Retina (tissue), 1 donor: ENCODE results near the gene LGALS3BP.
"Not testable (repeated sequence)": the region's sequence is repeated elsewhere in the genome, so short reads cannot be mapped to it uniquely, and the experiment has no call there.

ENCODE experiments used
- DNase-seq: peaks from one replicate; pipeline ENCODE4 v3.0.0-alpha.2; 2016

The LGALS3BP gene

DNA sequence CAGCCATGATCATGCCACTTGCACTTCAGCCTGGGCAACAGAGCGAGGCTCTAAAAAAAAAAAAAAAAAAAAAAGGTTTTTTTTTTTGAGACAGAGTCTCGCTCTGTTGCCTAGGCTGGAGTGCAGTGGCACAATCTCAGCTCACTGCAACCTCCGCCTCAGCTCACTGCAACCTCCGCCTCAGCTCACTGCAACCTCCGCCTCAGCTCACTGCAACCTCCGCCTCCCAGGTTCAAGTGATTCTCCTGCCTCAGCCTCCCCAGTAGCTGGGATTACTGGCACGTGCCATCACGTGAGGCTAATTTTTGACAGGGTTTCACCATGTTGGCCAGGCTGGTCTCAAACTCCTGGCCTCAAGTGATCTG lies 16.8 kb downstream of the LGALS3BP start:
- not testable (repeated sequence) for DNase-seq

DNA sequence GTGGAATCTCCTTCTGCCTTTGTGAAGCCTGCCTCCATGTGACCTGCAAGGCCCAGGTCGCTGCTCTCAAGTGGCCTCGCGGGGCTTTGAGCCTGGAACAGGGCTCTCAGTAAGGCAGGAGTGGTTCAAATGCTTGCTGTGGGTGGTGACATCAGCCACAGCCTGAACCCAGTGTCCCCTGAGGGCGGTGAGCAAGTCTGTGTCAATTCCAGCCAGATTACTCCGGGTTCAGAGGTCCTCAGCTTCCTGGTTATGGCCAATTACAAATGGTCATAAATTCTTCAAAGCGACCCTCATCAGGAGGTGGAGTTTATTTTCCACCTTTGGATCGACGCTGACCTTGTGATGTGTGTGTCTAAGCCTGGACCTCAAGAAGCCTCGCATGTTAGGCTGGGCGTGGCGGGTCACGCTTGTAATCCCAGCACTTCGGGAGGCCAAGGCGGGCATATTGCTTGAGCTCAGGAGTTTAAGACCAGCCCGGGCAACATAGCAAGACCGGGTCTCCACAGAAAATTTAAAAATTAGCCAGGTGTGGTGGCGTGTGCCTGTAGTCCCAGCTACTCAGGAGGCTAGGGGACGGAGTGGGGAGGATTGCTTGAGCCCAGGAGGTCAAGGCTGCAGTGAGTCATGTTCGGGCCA lies 17.3 kb downstream of the LGALS3BP start:
- no peak for DNase-seq

DNA sequence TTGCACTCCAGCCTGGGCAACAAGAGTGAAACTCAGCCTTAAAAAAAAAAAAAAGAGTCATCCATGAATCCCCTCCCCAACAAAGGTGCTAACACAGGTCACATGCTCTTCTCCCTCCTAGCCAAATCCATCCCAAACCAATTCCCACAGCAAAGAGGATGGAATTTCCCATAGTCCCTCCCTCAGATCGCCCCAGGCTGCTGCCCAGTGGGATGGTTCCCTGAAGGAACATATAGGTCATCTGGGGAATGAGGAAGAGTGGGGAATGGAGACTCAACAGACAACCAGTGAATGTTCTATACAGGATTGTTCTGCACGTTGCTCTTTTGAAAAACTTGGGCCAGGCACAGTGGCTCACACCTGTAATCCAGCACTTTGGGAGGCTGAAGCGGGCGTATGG lies 18.2 kb downstream of the LGALS3BP start:
- DNase-seq, result no peak

DNA sequence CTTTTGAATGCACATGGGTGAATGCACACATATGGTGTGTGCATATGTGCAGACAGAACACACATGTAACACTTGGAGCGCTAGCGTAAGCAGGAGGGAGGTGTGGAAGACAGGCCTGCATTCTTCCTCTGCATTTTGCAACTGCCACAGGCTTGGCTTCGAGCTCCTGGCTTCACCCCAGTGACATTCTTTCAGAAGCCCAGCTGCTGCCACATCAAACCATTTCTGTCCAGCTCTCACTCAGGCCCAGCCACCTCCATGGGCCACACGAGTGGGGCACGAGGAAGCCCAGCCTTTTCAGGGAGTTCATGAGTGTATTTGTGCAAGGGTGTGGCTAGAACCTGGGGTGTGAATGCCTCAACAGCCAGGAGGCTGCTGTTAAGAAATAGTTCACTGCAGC lies 18.8 kb downstream of the LGALS3BP start:
- DNase-seq, result no peak

DNA sequence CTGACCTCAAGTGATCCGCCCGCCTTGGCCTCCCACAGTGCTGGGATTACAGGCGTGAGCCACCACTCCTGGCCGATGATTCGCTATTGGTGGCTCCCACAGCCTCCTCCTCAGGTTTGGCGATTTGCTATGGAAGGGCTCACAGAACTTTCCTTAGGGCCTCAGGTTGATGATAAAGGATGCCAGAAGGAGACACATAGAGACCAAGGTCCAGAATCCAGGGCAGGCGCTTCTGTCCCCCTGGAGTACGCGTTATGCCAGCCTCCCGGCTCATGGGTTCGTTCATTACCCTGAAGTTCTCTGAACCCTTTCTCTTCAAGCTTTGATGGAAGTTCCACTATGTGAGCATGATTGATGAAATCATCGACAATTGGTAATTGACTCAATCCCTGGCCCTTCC lies 19.9 kb downstream of the LGALS3BP start:
- no peak for DNase-seq

DNA sequence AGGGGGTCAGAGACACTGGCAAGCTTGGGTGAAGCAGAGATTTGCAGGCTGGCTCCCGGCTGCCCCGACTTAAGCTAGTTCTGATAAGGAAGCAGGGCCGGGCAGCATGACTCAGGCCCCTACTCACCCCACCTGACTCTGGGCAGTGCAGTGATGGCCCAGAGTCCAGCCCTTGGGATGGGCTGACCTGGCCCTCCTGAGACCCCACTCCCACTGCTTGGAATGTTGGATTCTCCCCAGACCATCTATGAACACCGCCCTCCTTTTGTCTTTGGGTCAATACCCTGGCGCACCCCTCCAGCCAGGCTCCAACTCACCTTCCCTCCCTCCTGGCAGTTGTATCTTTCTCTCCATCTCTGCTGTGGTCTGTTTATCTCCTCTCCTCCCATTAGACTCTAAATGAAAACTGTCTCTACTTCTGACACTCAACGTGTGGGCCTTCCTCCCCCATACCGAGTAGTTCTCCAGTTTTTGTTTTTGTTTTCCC lies 21.0 kb downstream of the LGALS3BP start:
- no peak for DNase-seq

DNA sequence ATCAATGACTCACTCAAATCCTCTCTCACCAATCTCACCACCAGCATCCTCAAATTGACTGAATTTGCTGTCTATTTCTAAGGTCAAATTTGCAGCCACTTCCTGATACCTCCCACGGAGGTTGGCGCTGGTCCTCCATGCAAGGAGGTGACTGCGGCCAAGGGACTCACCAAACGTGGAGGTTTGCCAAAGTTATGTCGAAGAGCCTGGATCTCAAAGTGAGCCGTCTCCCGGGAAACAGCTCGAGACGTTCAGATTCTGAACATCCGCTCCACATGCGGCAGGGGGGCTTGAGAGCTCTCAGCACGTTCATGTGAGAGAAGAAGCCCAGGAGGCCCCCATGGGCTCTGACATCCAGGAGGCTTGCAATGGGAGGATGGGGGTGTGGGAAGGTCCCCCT lies 22.6 kb downstream of the LGALS3BP start:
- no peak for DNase-seq

DNA sequence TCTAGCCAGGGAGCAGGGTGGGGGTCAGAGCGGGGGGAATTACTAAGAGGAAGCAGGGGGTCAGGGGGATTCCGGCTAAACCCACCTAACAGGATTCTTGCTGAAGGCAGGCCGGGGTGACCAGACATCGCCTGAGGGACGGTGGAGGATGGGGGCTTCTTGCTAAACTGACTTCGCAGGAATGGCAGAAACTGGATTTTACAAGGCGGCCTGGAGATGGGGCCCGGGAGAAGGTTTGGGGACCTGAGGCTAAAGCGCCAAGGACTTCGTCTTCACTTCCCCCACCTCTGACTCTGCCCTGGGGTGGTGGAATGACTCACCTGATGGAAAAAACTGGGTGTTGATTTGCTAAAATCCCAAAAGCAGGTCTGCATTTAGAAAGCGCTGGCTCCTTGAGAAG lies 23.5 kb downstream of the LGALS3BP start:
- DNase-seq, result no peak

DNA sequence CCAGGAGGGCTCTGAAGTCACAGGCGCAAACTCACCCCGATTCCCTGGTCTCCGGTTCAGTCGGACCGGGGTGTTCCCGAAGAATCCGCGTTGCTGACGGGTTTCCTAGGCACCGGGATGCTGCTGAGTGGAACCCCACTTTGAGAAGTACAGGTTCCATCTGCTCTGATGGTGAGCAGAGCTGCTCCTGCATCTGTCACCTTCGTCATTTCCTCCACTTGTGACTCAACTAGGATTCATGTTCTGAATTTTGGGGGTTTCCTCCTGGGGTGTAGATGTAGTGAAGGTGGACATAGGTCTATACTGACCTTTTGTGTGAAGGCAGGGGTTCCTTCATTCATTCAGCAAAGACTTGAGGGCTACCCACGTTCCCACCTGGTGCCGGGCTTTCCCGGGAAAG lies 25.0 kb downstream of the LGALS3BP start:
- DNase-seq, result no peak

DNA sequence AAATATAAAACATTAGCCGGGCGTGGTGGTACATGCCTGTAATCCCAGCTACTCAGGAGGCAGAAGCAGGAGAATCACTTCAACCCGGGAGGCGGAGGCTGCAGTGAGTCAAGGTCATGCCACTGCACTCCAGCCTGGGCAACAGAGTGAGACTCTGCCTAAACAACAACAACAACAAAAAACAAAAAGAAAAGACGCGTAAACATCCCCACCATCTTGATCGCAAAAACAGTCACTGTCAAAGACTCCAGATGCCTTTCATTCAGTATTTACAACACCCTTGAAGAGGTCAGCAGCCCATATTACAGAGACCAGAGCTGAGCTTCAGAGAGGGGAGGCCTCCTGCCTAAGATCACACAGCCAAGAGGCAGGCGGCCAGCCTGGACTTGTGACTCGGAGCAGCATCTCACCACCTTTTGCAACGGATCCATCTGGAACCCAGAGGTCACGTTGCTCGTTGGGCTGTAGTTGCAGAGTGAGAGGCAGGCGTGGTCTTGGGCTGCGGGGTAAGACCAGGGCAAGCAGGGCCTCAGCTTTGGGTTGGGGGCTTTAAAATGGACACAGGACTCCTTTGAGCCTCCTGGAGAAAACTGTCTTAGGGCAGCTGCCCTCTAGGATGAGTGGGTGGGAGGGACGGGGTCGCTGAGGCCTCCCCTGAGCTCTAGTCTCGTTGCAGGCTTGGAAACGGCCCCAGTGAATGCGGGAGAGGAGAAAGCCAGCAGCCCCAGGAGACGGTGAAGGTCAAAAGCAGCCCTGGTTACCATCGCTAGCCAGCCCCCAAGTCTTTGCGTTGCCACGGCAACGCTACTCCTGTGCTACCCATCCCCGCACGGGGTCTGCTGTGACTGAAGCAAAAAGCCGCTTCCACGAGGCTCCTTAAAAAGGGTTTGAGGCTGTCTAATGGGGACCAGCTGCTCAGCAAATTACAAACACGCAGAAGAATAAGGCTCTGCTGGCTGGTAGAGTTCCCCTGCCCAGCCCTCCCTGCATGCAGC lies 26.1 kb downstream of the LGALS3BP start:
- peak; percentile 74 for DNase-seq

DNA sequence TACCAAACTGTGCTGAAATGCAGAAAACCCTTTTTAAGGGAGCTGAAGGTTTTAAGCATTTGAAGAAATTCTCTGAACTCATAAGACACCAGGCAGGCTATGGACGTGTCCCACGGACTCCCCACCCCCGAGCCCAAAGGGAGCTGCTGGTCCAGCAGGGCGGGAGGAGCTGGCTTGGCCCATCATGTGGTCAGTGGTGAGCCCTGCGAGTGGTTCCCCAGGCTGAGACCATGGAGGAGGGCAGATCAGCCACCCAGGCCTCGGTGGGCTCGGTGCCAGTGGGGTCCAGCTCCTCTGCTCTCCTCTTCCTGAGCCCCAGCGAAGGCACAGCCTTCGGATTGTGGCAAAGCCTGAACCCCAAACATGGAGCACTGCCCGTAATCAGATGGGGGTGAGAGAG lies 27.0 kb downstream of the LGALS3BP start:
- DNase-seq, result no peak

DNA sequence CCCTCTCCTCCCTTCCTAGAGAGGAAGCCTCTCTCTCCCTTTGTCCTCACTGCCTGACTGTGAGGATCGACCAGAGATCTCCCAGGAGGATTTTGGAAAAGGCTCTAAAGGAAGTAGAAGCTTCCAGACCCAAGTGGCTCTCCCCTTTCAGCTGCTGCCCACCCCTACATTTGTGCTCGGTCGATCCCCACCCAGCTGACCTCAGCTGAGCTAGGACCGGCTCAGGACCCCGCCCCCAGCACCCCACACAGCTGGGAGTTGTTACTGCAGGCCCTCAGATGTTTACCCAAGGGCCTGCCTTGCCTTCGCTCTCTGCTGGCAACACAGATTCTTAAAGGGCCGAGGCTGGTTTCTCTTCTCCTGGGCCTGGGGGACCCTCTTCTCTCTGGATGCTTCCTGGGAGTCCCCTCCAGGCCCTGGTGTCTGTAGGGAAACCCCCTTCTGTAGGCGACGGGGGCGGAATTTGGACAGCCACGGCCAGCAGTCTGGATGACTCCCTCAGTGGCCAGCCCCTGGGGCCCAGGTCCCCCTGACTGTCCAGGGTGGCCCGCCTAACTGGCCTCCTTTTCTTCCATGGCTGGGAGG lies 27.7 kb downstream of the LGALS3BP start:
- peak; percentile 51 for DNase-seq

DNA sequence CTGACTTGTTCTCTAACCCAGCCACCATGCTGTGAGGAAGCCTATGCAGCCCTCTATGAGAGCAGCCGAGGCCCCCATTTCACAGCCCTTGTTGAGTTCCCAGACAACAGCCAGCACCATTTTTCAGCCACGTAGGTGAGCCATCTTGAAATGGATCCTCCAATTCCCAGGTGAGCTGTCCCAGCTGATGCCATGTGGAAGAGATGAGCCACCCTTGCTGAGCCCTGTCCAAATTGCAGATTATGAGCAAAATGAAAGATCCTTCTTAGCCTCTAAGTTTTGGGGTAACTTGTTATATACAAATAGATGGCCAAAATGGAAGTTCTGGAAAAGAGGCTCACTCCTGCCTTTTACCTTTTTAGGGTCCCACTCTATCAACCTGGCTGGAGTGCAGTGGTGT lies 28.9 kb downstream of the LGALS3BP start:
- DNase-seq, result no peak

DNA sequence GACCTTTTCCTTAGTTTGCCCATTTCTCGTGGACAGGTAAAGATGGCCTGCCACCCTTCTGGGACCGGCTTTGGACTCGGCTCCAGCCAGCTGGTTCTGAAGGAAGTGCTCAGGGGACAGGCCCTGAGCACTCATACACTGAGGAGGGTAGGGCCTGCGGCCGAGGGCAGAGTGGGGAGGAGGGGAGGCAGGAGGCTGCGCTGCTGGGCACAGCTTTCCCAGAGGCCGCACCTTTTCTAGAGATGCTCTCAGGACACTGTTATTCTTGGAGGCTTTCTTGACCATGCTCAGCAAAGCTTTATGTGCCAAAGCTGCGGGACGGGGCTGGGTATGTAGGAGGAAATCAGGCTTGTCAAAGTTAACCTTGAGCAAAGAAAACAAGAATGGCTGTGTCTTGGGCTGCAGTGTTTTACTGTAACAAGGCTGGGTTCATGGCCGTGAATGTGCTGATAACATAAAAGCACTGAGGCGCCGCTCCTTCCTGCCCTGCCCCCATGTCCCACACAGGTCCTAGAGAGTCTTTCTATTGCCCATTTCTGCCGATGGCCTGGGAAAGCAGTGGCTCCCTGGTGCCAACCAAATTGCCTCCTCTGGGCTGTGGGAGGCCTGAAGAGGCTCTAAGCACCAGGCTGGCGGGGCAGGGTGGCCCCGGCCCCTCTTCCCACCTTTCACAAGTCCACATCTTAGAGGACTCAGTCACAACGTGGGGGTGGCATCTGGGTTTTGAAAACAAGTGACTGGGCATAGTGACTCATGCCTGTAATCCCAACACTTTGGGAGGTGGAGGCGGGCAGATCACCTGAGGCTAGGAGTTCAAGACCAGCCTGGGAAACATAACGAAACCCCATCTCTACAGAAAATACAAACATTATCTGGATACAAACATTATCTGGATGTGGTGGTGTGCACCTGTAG lies 32.2 kb downstream of the LGALS3BP start:
- no peak for DNase-seq

DNA sequence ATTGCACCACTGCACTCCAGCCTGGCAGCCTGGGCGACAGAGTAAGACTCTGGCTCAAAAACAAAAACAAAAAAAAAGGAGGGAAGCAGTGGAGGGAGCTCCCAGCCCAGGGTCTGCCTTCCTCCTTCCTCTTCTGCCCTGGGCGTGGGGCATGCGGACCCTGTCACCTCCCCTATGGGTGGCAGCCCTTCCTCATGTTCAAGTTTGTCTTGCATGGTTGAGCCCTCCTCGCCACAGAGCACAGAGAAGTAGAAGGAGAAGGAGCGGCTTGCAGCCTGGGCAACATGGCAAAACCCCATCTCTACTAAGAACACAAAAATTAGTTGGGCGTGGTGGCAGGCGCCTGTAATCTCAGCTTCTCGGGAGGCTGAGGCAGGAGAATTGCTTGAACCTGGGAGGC lies 33.1 kb downstream of the LGALS3BP start:
- no peak for DNase-seq

DNA sequence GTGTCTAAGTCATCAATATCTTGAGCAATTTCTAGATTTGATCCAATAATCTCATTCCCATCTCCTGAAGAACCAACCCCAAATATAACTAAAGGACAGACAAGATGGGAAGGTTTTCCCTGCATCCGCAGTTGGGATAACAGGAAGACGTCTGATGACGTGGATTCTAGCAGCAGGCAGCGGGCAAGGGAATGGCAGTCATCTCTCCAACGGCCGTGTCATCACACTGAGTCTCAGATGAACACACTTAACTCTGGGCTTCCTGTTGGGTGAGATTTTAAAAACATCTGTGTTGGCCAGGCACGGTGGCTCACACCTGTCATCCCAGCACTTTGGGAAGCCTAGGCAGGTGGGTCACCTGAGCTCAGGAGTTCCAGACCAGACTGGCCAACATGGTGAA lies 33.6 kb downstream of the LGALS3BP start:
- no peak for DNase-seq

DNA sequence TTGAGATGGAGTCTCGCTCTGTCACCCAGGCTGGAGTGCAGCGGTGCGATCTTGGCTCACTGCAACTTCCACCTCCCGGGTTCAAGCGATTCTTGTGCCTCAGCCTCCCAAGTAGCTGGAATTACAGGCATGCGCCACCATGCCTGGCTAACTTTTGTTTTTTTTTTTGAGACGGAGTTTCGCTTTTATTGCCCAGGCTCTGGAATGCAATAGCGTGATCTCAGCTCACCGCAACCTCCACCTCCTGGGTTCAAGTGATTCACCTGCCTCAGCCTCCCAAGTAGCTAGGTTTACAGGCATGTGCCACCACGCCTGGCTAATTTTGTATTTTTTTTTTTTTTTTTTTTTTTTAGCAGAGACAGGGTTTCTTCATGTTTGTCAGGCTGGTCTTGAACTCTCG lies 34.3 kb downstream of the LGALS3BP start:
- not testable (repeated sequence) for DNase-seq

DNA sequence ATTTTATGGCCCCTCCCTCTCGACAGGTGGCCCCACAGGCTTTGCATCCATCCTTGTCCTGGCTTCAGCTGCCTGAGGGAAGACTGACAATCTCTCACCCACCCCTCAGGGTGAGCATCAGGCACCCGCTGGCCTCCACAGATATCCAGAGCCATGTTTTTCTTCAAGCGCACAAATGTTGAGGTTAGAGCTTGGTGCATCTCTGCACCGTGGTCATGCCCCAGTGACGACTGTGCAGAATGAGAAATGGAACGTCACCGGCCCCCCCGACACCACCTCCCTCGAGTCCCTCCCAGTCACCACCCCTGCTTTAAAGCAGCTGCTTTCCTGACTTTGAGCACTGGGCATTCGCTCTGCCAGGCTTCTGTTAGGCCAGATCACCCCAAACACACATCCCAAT lies 34.8 kb downstream of the LGALS3BP start:
- no peak for DNase-seq

DNA sequence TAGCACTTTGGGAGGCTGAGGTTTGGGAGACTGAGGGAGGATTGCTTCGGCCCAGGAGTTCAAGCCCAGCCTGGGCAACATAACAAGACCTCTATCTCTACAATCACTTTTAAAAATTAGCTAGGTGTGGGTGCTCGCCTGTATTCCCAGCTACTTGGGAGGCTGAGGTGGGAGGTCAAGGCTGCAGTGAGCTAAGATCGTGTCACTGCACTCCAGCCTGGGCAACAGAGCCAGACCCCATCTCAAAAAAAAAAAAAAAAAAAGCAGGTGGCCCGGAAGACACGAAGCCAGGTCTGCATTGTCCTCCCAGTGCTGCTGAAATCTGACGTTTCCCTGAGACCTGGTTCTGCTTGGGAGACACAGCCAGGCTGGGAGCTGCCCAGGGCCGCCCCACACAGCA lies 35.7 kb downstream of the LGALS3BP start:
- DNase-seq, result no peak

DNA sequence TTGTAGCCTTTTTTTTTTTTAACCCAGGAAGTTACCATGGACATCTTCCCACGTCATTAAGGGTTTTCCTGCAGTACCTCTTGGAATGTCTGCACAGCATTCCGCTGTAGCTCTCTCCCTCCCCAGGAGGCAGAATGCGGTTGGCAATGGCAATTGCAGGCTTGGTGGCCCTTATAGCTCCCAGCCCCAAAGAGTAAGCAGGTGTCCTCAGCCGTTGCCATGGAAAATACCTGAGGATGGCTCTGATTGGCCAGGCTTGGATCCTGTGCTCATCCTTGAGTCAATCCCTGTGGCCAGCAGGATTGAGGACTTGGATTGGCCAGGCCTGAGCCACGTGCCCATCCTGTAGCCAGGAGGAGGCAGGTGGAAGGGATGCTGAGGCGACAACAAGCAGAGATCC lies 39.0 kb downstream of the LGALS3BP start:
- no peak for DNase-seq

DNA sequence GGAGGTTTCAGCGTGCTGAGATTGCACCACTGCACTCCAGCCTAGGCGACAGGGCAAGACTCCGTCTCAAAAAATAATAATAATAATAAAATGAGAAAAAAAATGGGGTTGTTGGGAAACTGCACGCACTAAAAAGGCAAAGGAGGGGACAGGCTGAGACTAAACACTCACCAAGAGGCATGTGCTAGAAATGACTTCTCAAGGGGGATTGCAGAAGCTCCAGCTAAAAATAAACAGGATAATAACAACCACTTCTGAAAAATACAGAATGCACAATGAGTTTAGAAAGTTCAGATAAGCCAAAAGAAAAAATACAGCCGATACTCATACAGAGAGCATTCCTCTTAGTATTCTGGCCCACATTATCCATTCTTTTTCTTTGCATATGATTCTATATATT lies 39.5 kb downstream of the LGALS3BP start:
- no peak for DNase-seq

DNA sequence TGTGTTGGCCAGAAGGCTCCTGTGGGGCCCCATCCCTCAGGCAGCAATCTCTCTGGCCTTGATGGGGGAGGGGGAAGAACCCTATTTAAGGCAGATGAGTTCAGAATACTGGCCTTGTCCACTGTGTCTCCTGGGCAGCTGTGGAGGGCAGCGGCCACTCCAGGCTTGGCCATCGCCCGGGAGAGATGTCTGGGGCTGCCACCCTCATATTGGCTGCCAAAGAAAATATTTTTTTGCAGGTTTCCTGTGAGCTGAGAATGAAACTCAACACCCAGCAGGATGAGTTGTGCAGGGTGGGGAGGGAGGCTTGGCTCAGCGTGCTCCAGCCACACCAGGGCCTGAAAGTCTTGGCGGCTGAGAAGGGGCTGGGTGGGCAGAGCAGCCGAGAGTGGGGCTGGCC lies 40.1 kb downstream of the LGALS3BP start:
- DNase-seq, result no peak

DNA sequence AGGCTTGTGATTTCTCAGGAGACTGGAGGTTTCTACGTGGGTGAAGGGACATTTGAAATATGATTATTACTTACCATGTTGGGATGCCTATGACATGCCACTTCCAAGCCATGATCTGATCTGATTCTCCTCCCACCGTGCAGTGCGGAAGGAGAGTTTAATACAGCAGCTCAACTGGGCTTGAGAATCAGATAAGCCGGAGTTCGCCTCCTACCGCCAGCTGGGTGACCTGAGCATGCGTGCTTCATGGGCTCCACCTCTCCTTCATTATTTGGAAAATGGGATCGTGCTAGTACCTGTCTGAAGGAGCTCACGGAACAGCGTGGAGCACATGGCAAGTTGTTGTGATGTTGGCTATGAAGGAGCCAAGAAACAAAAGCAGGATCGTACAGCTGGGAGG lies 42.2 kb downstream of the LGALS3BP start:
- DNase-seq, result no peak
